GM18520 (cell line): Measurements from ENCODE around the gene HTATIP2.
A peak's percentile ranks its signal among the peaks of the same experiment; 100 is the strongest.
"Not testable (repeated sequence)": the region's sequence is repeated elsewhere in the genome, so short reads cannot be mapped to it uniquely, and the experiment has no call there.

Source experiments
- ATAC-seq: cut with Tn5 transposase; IDR thresholded peaks from one replicate; pipeline ENCODE4 v1.9.1; 2021; ENCODE audit not compliant: unreplicated experiment

The HTATIP2 gene

DNA sequence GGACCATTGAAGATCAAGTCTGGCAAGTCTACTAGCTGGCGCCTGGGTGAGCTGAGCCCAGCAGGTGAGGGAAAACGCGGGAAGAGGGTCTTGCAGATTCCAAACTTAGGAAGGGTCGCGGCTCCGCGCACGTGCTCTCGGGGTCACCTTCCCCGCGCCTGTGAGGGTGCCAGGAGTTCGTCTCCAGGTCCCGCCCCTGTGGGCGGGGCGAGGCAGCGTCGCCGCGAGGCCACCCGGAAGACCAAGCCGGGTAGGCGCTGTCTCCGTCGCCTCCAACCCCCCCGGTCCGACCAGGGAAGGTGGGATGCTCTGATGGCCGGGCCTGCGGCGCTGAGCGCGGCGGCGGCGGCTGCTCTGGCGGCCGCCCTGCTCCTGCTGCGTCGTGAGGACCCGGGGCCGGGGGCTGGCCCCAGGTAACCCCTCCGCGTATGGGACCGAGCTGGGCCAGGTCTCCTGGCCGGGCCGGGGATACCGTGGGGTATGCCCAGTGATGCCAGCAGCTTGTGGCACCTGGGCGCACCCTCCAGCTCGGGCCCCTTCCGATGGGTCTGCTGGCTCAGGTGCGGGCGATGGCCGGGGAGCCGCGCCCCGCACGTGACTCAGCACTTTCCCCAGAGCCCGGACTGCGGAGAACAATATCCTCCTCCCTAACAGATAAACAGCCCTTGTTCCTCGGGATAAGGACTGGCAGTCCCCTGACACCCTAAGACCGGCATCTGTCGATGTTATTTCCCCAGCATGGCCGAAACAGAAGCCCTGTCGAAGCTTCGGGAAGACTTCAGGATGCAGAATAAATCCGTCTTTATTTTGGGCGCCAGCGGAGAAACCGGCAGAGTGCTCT, at the start of gene HTATIP2:
TSS of gene HTATIP2 (plus strand) at position 215 of the 841 bp plus-strand sequence. CDS start at position 739, 524 bp downstream.
- peak; percentile 90 for ATAC-seq

DNA sequence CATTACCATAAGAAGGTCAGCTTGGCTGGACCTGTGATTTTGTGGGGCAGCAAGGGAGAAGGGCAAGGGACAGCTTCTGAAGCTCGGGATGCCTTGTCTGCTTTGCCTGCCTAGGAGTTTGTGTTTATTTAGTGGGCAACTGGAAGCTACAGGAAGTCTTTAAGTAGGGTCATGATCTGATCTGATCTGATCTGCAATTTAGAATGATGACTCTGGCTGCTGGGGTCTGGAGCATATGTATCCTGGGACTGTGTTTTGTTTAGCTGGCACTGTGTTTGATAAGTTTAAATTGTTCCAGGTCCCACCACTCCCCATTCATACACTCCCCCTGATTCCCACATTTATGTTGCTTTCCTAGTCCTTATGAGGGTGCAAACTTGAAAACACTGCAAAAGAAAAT, 47.7 kb upstream of the HTATIP2 start:
- ATAC-seq = no peak

DNA sequence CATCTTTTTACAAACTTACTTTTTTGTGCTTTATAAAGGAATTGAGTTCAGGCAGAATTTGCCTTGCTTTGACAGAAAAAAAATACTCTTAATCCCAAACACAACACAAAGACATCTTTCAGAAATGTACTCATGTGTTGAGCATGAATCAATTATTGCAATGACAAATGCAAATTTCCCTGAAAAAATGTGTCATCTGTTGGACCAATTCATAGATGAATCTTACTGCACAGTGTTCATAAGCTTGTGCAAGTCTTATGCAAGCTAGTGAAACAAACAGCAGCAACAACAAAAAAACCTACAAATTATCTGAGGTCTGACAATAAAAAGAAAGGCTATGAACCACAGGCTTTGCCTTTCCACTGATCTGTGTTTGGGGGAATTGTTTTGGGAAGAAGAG, 42.3 kb upstream of the HTATIP2 start:
- no peak for ATAC-seq

DNA sequence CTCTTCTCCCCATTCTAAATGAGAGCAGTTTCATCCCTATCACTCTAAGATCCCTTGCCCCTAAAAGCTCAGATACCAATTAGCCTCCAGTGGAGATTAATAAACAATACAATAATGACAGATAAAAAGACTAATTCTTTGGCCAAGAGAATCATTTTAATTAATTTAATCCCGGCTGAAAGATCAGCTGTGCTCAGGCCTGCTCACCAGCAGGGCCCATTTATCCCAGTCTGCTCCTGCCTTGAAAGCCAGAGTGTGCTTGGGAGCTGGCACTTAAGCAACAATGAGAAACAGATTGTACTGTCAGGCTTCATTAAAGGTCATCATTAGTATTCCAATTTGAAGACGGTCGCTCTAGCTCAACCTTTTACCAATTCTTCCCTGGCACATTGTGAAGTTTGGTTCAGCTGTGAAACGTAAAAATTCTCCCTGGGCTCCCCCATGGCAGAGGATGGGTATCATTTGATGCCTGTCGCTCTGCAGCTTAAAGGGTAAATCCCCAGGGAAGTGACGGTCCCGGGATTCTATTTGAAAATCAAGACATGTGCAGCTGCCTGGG, 36.1 kb upstream of the HTATIP2 start:
- ATAC-seq = no peak

DNA sequence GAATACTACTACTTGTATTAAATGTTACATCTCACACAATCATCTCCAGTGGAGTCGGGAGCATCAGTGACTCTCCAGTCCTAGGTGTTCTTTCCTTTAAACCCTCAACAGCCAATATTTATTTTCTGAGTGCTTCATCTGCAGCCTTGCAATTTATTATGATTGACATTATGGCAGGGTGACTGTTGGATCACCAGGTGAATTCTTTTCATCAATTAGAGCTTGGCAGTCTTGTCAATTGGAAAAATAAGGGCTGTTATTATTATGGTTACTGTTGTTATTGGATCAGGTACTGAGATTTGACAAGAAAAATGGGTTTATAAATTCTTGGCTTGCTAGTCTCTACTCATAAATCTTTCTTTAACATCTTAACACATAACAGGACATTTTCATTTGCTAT, 27.5 kb upstream of the HTATIP2 start:
- no peak for ATAC-seq

DNA sequence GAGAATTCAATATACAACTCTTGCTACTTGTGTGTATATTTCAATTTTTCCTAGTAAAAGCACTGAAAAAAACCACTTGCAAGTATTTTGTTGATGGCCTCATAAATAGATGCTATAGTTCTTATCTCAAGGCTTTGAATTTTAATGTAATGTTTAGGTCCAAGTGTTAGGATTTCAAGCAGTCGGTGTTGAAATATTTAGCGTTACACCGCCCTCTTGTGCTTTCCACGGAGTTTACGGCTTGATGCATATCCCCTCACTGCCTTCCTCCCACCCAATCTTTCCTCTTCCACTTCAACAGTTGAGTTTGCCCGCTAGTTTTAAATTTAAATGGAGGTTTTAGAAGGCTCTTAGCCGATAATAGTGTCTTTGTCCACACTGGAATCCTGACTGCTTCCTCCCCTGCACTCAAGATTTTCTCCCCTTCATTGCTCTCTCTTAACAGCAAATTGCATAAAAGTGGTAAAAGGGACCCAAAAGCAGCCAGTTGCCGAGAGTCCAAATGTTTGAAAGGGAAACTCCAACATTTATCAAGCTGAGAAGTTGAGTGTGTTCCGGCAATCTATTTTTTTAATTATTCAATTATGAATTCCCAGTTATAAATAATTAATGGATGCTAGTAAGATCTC, 25.9 kb upstream of the HTATIP2 start:
- ATAC-seq = no peak

DNA sequence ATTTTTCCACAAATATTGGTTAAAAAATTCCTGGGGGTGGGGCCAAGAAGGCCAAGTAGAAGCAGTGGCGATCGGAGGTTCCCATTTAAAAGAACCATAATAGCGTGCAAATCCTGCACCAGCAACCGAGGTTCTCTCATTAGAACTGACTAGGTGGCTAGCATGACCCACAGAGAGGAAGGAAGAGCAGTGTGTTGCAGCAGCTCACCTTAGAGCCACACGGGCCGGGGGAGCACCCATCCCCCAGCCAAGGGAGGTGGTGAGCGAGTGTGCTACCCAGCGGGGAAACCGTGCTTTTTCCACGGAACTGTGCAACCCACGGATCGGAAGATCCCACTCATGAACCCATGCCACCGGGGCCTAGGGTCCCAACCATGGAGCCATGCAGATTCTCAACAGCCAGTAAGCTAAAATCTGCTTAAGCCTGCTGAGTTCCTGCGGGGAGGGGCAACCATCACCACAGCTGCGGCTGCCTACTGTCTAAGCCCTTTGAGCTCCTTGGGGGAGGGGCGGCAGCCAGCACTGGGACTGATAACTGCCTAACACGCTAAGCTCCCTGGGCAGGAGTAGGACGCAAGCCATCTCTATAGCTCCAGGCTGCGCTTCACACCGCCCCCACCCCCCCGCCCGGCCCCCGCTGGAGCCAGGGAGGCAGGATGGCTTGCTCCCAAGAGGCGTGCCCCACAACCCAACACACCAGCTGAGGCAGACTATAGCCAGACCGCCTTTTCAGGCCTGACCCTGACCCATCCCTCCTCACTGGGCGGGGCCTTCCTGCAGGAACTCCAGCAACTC, 21.0 kb upstream of the HTATIP2 start:
- ATAC-seq = no peak

DNA sequence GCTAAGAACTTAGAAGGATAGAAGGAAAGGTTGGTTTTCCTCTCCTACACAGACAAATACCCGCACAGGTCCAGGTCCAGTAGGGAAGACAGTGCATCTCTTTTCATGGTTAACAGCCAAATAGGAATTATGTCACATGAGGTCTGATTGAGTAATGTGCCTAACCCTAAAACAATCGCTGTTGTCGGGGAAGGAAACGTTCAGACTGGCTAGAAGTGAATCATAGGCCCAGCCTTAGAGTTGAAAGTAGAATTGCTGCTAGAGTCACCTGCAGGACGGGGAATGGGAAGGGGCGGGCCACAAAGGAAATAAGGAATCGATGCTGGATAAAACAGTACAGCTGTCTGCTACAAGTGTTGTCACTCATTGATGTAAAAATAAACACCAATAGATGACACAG, 12.4 kb upstream of the HTATIP2 start:
- ATAC-seq = no peak

DNA sequence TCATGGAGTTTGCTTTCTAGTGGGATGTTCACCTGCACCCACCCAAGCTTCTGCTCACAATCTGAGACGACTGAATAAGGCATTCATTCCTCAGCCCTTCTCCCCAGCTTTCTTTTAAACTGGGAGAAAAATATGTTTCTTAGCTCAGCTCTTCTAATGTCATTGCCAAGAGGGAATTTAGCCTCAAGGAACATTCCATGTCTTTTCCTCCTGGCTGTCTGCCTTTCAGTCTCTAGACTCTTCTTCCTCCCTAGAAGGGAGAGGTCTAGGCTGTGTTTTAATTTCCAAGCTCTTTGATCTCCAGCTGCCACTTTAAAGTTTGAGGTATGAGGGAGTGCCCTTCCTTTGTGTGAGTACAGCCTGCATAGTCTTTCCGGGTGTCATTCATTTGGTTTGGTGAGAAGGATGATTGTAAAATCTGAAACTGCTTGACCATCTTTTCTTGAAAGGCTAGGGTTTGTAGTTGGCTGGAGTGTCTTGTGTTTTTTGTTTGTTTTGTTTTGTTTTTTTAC, 11.7 kb upstream of the HTATIP2 start:
- ATAC-seq = no peak

DNA sequence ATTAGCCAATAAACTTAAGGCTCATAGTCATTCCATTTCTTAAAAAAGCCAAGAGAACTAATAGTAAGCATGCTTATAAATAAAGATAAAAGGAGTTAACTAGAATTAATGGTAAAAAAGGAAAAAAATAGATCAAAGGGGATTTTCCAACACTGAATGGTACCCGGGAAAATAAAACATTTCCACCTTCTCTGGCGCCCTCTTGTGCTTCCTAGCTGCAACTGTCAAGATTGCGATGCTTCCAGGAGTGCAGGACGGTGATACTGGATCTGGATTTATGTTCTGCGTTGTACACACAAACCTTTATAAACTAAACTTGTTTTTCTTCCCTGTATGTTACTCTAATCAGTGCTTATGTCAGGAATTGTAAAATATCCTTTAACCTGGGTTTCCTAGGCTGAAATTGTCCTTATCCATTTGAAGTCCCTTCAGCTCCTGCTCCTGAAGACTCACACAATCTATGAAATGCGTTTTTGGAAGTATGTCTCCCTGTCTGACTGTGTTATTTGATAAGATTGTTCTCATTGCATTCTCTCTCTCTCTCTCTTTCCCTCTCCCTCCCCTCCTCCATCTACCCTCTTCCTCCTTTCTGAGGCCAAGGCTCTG, 9.6 kb upstream of the HTATIP2 start:
- no peak for ATAC-seq

DNA sequence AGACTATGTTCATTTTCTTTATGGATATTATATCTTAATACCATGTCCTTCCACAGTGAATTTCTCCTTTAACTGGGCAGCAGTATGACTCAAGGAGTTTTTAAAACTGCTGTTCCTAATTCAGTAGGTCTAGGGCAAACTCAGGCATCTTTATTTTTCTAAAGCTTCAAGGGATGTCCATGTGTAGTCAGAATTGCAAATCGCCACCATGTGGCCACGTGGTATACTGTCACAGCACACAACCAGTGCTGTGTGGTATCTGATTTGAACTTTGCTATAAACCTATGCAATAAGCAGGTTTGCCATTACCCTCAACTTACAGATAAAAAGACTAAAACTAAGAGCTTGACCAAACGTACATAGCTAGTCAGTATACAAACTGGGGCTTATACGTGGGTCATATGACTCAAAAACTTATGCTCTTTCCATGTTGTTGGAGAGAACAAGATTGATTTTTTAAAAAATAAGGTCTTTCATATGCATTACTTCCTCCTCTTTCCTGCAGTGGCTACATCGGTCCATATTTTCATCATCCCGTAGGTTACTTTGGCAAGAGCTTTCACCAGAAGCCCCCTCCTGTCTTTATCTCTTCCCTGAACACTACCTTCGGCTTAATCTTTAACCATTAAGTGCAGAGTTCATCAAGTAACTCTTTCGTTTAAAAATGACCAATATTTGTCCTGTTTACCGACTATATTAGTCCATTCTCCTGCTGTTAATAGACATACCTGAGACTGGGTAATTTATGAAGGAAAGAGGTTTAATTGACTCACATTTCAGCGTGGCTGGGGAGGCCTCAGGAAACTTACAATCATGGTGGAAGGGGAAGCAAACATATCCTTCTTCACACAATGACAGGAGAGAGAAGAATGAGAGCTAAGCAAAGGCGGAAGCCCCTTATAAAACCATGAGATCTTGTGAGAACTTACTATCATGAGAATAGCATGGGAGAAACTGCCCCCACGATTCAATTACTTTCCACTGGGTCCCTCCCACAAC, 8.0 kb upstream of the HTATIP2 start:
- ATAC-seq = peak; percentile 69

DNA sequence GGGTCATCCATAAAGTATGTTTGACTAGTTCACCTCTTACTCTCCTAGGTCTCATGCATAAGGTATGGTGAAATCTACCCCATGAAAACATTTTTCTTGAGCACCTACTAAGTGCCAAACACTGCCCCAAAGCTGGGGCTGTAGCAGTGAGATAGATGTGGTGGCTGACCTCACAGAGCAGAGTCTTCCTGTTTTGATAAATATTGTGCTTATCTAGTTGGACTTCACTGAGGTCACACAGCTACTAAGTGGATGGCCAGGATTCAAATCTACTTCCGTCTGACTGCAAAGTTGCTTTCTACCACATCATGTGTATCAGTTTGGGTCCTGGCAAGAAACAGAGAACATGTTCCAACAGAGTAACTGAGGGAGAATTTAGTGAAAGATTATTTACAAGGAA, 6.4 kb upstream of the HTATIP2 start:
- ATAC-seq = no peak

DNA sequence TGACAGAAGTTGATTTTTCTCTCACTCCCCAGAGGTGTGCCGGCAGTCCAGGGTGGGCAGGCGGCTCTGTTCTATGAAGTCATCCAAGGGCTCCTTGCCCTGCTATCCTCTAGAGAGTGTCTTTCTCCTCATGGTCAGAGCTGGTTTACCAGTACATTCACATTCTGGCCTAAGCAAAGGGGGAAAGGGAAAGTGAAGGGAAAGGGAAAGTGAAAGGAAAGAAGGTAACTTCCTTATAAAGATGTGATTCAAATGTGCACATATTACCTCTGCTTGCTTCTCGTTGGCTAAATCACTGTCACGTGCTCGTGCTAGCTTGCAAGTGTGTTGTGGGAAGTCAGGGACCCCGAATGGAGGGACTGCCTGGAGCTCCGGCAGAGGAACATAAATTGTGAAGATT, 2.9 kb upstream of the HTATIP2 start:
- no peak for ATAC-seq

DNA sequence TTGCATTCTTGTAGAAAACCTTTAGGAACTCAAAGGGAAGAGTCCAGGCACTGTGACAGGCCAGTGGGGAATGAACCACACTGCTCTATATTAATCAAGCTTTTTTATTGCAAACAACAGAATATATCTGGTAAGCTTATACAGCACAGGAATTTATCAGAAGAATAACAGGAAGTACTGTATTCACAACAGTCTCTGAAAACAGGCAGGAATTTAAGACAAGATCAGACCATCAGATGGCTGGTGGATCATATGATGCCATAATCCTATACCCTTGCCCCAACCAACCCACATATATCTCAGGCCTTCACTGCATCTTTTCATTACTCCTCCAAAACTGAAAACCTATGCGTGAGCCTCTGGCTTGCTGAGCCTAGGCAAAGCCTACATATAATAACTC, 1.0 kb upstream of the HTATIP2 start:
- no peak for ATAC-seq

DNA sequence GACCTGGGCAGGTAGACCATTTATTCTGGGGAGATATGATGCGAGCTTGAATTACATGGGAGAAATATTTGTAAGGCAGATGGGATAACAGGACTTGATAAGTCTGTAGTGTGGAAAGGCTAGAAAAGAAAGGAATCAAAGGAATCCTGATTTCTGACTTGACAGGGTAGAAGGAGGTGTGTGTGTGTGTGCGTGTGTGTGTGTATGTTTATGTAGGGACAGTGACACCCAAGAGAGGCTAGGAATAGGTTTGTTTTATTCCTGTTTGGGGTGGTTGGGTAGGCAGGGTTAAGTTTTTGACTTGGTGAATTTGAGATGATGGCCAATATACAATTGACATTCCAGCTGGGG, 390 bp upstream of the HTATIP2 start:
- no peak for ATAC-seq

DNA sequence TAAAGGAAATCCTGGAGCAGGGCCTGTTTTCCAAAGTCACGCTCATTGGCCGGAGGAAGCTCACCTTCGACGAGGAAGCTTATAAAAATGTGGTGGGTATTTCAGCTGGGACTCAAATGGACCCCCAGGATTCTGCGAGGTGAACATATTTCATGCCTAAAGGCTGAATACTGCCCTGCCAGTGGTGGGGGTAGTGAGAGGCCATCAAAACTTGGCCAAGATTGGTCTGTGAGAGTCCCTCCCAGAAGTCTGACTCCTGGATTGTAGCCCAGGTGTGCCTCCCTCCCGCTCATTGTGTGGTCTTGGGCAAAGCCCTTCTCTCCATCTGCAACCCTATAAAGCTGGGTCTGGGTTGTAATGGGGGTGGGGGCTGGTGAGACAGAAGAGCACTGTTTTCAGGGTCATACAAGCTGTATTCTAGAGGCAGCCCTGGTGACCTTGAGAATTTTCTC, 853 bp downstream of the HTATIP2 start:
- no peak for ATAC-seq

DNA sequence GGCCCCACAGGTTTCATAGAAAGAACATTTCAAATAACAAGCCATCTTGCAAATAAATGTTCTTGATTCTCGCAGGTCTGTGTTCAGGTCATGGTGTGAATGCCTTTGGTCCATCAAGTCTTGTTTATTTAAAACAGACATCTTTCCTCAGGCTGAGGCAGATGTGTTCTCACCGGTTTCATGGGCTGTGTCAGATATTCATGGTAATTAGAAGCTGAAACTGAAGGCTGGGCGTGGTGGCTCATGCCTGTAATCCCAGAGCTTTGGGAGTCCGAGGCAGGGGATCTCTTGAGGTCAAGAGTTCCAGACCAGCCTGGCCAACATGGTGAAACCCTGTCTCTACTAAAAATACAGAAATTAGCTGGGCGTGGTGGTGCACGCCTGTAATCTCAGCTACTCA, 2.0 kb downstream of the HTATIP2 start:
- ATAC-seq = not testable (repeated sequence)

DNA sequence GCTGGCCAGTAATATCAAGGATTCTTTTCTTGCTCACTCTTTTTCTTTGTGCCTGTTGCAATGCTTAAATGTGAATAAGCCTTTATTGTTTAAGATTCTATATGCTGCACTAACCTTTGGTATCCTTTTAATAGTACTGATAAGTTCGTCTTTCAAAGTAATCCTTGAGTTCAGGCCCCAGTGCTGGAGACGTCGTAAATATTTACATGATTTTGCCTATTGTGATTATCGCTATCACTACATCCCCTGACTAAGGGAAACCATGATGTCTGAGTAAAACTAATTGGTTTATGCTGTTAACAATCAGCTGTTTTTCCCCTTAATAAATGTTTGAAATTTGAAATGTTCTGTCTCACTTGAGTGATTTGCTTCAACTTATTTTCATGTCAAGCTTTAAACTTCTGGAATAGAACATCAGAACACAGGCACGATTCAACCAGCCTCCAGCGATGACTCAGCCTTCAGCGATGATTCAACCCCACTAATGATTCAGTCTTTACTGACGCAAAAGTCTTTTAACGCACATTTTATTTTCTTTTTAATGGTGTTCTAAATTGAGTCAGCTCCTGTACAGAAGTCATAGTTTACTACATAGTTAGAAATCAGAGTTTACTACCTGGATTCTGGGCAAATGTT, 3.9 kb downstream of the HTATIP2 start:
- ATAC-seq = no peak

DNA sequence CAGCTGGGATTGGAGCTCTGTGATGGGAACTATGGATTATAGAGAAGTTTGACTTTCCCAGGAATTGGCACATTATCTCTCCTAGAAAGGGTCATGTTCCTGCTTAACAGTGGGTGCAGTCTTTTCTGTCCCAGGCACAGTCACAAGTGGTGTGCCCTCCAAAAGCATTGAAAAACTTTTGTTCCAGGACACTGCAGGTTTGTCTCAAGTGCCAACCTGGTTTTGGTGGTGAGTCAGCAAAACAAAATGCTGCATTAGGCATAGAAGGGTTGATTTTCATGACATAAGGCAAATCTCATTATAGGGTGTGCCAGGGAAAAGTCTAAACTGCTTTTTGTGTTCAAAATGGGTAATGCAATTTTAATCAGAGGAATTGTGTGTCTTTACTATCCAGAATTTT, 4.9 kb downstream of the HTATIP2 start:
- no peak for ATAC-seq
